GM19395 (cell line): ENCODE measurements around the gene EXO1.

Source experiments
- ATAC-seq: cut with Tn5 transposase; IDR thresholded peaks from one replicate; pipeline ENCODE4 v1.9.1; 2021; ENCODE audit warnings: mild to moderate bottlenecking, moderate library complexity; ENCODE audit not compliant: unreplicated experiment

EXO1 gene

GRCh38 chr1:241883159-241883558 is 35.2 kb downstream of the EXO1 start:
- ATAC-seq: no peak

- ATAC-seq: no peak
Observed at GRCh38 chr1:241888232-241888631, 40.2 kb downstream of the EXO1 start.

GRCh38 chr1:241891296-241891695 is 43.3 kb downstream of the EXO1 start:
- ATAC-seq: no peak

DNA sequence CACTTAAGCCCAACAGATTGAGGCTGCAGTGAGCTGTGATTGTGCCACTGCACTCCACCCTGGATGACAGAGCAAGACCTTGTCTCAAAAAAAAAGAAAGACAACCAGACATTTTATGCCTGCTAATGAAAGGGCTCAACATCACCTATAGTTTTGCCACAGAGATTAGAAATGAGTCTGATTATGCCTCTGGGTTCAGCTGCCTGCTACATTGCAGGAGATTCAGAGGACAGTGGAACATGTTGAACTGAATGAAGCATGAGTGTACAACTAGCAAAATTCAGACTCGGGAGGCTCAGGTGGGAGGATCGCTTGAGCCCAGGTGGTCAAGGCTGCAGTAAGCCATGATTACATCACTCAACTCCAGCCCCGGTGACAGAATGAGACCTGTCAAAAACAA is 46.0 kb downstream of the EXO1 start:
- ATAC-seq: no peak

GRCh38 chr1:241895013-241895412 is 47.0 kb downstream of the EXO1 start:
- peak; percentile 65 for ATAC-seq

DNA sequence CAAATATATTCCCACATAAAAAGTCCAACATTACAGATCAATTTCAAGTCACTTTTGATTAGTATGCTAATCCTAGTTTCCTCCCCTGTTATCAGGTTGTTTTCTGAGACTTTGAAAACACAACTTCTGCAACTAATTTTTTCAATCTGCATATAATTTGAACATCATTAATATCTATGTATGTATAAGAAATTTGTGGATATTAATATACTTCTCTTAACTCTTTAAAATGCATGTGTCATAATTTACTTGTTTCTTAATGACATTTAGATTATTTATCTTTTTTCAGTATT is 48.6 kb downstream of the EXO1 start:
- no peak for ATAC-seq

DNA sequence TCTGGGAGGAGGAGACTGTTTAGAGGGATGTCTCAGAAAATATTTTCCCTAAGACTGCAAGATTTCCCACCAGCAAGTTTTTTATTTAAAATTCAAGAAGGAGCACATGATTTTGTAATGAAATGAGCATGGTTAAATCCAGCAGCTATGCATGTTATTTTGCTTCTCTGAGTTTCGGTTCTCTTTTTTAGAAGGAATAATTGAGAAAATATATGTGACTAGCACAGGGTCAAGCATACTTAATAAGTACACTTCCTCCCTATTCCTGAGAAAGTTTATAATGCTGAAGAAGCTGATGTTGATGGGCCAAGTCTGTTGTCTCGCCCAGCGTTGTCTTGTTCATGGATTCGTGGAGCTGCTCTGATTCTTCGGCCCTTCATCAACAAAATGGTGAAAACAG is 51.2 kb downstream of the EXO1 start:
- peak; percentile 41 for ATAC-seq

DNA sequence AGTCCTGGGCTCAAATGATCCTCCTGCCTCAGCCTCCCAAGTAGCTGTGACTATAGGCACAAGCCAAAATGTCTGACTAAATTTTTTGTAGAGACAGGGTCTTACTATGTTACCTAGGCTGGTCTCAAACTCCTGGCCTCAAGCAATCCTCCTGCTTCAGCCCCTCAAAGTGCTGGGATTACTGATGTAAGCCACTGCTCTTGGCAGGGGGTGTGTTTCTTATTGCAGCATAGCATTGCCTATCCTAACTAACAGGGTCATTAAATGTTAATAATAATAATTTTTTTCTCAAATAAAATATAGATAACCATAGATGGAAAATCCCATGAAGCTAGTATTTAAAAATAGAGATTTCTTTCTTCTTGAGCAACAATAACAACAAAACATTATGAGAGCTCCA is 52.4 kb downstream of the EXO1 start:
- ATAC-seq: no peak

- ATAC-seq: no peak
Observed at GRCh38 chr1:241902391-241903065, 54.5 kb downstream of the EXO1 start.

GRCh38 chr1:241916196-241916595 is 68.2 kb downstream of the EXO1 start:
- no peak for ATAC-seq

DNA sequence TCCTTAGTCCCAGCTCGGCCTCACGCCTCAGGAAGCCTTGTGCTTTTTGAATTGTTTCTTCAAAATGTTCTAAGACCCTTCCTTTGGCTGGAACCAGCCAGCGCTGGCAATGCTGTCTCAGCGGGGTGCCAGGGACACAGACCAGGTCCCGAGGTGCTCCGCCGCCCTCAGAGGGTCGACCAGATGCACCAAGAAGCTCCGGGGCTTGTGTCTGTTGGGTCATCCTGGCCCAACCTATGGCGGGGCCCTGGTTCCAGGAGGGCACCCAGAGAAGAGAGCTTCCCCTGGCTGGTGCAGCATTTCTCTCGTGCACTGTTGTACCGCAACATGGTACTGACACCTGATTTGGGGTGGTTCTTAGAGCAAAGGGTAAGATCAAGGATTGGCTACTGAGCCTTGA is 69.5 kb downstream of the EXO1 start:
- ATAC-seq: no peak

GRCh38 chr1:241918879-241919278 is 70.9 kb downstream of the EXO1 start:
- ATAC-seq: no peak

GRCh38 chr1:241924080-241924808 is 76.2 kb downstream of the EXO1 start:
- no peak for ATAC-seq

GRCh38 chr1:241926141-241926540 is 78.1 kb downstream of the EXO1 start:
- no peak for ATAC-seq

- ATAC-seq: no peak
Observed at GRCh38 chr1:241927321-241927720, 79.3 kb downstream of the EXO1 start.

GRCh38 chr1:241932845-241933244 is 84.8 kb downstream of the EXO1 start:
- ATAC-seq: no peak

DNA sequence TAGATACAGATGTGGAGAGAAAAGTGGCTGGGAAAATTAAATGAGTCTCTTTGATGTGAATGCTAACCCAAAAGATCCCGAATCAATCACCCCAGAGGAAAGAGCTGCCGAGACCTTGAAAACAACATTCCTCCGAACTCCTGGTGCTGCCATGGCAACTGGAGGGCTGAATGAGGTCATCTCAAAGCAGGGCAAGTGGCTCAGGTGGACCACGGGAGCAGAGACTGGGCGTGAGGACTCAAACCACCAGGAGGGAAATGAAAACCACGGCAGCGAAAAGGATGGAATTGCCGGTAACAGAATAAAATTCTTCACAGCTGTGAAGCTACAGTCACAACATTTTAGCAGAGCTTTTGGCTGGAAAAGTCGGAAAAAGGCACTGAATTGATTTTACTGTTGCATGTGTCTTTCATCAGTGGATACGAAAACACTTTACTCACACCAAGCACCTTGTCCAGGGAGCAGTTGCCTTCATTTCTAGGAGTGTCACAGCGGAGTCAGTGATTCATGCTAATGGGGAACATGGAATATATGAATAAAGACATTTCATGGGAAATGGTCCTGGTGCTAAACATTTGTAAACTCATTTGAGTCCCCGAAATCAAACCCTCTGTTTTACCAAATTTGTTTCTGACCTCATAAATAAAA is 86.3 kb downstream of the EXO1 start:
- ATAC-seq: no peak

GRCh38 chr1:241934866-241935265 is 86.9 kb downstream of the EXO1 start:
- no peak for ATAC-seq
